ENCODE measurements around the gene MAB21L1. TPM values are rescaled to one million over a fixed set of nuclear protein-coding genes. Genes with fewer than 3 reads are reported as not detected.
A peak's percentile ranks its signal among the peaks of the same experiment; 100 is the strongest.

MAB21L1 gene
- total RNA-seq (2014; rRNA removed; shearing (Covaris generic)) = 0.65 and 0.74 TPM in 2 replicates

GRCh38 chr13:35475960-35476943 is at the start of gene MAB21L1:
TSS of gene MAB21L1 (minus strand) at chr13:35476689. CDS start at chr13:35476138, 551 bp downstream.
- peak; percentile 68 for DNase-seq (ENCODE audit: low read depth)

- DNase-seq (ENCODE audit: low read depth) = no peak
These were observed 47.7 kb upstream of the MAB21L1 start for GRCh38 chr13:35524171-35524570.

DNA sequence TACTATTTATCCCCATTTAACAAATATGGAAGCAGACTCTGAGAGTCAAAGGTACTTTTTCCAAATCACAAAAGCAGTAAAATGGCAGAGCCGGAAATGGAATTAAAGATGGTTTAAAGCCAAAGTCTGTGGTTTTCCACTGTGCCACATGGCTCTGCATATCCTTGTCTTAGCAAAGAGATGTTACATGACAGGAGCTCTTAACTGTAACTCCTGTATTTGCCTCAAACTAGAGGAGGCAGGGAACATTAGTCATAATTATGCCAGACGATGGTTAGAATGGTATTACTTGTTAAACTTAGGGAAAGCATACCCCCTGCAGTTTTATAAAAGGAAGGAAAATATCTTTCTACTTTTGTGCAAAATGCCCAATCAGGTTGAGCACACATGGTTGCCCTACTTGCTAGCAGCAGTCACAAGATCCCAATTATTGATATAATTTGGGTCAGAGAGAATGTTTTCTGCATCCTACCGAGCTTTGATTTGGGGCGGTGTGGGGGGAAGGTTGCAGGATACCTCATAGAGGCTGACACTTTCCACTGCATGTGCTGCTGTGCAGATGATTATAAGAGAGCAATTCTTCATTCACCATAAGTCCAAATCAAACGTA is 42.0 kb upstream of the MAB21L1 start:
- peak; percentile 4 for DNase-seq (ENCODE audit: low read depth)

GRCh38 chr13:35514801-35515502 is 38.5 kb upstream of the MAB21L1 start:
- DNase-seq (ENCODE audit: low read depth) = no peak

DNA sequence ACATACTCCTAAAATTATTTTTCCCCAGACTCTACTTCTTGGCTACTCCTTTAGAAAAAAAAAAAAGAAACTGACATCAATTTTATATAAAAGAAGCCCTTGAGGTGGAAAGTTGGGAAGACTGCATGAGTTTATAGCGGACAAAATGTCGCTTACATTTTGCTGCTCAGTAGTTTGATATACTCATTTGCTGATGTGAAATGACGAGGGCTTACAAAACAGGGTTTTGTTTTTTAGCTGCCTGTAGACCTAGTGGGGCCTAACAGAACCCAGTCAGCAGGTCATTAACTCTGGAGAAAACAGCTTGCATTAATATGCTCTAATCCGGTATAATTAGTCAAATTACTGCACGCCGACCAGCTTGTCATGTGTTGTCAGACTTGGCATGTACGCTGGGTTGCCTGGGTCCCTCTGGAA is 37.6 kb upstream of the MAB21L1 start:
- no peak for DNase-seq (ENCODE audit: low read depth)

GRCh38 chr13:35512271-35512920 is 35.9 kb upstream of the MAB21L1 start:
- peak; percentile 81 for DNase-seq (ENCODE audit: low read depth)

- no peak for DNase-seq (ENCODE audit: low read depth)
These were observed 26.0 kb upstream of the MAB21L1 start for GRCh38 chr13:35502456-35502855.

GRCh38 chr13:35501661-35502235 is 25.3 kb upstream of the MAB21L1 start:
- no peak for DNase-seq (ENCODE audit: low read depth)

GRCh38 chr13:35500144-35500543 is 23.7 kb upstream of the MAB21L1 start:
- DNase-seq (ENCODE audit: low read depth) = no peak

DNA sequence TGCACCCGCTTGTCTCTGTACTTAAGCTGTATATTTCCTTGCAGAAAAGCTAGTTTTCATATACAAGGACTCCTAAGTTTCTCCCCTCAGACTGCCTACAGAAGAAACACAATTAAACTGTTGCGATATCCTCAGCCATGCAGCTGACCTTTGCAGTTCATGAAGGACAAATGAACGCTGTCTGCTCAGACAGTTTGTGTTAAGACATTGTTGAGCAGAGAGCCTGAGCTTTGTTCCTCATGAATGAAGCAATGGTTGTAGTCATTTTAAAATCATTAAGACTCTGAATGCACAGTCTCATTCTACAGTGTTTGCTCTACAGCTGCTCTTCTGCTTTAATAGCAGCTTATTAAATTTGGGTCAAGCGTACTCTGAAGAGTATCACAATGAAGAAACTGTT is 23.2 kb upstream of the MAB21L1 start:
- DNase-seq (ENCODE audit: low read depth) = no peak

GRCh38 chr13:35499196-35499662 is 22.7 kb upstream of the MAB21L1 start:
- DNase-seq (ENCODE audit: low read depth) = no peak

DNA sequence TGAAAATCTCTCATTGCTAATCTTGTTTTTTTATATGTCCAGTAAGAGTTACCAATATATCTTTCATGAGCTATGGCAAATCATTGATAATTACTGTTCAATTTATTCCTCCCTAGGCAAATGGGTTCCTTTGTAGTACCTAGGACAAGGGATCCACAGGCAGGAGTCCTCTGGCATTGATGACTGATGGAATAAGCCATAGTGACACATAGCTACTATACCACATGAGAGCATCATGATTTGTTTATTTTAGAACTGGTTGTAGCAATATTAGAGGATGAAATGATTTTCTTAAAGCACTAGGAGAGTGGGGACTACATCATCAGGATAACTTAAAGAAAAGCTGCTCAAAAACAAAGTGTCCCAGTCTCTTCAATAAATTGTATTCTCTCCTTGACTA is 21.7 kb upstream of the MAB21L1 start:
- DNase-seq (ENCODE audit: low read depth) = no peak

- DNase-seq (ENCODE audit: low read depth) = no peak
These were observed 20.4 kb upstream of the MAB21L1 start for GRCh38 chr13:35496761-35497386.

- DNase-seq (ENCODE audit: low read depth) = no peak
These were observed 19.5 kb upstream of the MAB21L1 start for GRCh38 chr13:35496006-35496405.

DNA sequence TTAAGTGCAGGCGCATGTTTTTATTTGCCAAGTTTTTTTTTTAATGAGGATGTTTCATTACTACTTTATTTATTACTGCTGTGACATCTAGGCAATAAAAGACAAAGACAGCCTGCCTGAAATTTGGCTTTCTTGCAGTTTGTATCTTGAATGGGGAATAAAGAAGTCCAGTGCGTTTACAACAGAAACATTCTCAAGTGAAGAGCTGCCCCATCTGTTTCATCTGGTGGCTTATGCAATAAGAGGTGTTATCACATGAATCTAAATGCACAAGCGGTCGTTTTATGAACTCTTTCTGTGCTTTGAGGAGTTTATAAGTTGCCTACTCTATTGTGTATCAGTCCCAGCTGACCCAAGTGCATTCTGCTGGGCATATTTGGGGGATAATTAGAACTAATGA is 12.6 kb upstream of the MAB21L1 start:
- no peak for DNase-seq (ENCODE audit: low read depth)

- DNase-seq (ENCODE audit: low read depth) = no peak
These were observed 8.9 kb upstream of the MAB21L1 start for GRCh38 chr13:35485424-35485823.

DNA sequence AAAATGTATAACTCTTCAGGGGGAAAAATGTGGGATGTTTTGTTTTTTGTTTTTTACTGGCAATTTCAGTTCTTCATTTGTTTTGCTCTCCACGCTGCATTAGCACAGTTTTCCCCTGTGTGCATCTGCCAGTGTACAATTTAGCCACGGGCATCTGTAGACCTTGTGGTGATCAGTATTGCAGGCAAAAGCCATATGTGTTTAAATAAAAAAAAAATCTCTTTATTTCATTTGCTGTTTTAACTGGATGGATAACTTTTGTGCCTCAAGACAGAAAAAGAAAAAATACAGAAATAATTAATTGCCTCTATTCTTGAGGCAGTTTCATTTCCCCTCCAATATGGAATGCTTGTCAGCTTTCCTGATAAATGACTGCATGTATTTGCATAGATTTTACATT is 7.9 kb upstream of the MAB21L1 start:
- no peak for DNase-seq (ENCODE audit: low read depth)

DNA sequence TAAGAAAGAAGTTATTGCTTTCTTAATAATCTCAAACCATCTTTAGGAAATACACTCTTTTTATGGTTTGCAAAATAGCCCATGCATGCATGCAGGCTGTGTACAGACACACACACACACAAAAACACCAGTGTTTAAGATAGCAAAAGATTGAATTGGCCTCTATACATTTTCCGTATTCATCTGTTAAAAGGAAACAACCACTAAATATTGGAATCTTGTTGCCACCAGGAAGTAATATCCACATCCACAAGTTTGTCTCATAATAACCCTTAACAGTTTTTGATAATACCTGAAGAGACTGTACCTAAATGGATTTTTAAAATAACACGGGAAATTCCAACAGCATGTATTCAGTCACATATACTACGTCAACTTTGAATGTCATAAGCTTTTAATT is 7.3 kb upstream of the MAB21L1 start:
- DNase-seq (ENCODE audit: low read depth) = no peak

GRCh38 chr13:35482527-35482926 is 6.0 kb upstream of the MAB21L1 start:
- no peak for DNase-seq (ENCODE audit: low read depth)

DNA sequence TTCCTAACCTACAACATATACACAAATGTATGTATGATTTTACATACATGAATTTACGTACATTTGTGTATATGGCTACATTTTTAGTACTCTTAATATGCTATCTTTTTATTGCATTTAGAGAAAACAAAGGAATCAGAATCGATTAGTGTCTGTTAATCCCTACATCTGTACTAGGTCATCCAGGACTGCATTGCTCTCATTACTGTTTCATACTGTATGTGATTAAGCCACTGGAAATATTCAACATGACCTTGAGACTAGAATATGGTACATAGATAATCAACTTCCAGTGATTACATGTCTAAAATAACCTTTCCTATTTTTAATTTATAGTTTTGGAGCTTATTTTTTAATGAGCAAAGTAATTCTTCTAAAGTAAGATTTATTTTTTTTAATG is 5.3 kb upstream of the MAB21L1 start:
- DNase-seq (ENCODE audit: low read depth) = no peak

DNA sequence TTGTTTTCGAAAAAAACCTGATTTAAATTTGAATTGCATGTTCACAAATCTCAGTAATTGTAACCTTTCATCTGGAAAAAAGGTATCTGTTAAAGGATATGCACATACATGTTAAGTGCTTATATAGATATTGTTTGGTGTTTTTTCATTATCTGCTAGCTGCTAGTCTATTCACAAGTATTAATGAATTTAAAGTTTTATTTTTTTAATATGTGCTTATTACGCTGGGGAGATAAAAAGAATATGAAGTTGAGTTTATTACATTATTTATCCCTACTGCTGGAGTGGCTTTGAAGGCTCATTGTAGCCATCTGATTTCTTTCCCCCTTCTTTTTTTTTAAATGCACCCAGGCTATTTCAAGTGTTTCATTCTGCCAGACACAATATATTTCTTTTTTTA is 3.9 kb upstream of the MAB21L1 start:
- no peak for DNase-seq (ENCODE audit: low read depth)

All from Daoy (cell line).